ENCODE data around the gene NRG3.

GRCh38 chr10:82160307-82160706 is 285.3 kb downstream of the NRG3 start:
- TF ChIP-seq, protein P1, sequence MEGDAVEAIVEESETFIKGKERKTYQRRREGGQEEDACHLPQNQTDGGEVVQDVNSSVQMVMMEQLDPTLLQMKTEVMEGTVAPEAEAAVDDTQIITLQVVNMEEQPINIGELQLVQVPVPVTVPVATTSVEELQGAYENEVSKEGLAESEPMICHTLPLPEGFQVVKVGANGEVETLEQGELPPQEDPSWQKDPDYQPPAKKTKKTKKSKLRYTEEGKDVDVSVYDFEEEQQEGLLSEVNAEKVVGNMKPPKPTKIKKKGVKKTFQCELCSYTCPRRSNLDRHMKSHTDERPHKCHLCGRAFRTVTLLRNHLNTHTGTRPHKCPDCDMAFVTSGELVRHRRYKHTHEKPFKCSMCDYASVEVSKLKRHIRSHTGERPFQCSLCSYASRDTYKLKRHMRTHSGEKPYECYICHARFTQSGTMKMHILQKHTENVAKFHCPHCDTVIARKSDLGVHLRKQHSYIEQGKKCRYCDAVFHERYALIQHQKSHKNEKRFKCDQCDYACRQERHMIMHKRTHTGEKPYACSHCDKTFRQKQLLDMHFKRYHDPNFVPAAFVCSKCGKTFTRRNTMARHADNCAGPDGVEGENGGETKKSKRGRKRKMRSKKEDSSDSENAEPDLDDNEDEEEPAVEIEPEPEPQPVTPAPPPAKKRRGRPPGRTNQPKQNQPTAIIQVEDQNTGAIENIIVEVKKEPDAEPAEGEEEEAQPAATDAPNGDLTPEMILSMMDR (IDR thresholded peaks at IDR 0.05): no peak
- no peak for TF ChIP-seq POLR2A (IDR thresholded peaks at IDR 0.05)

Data from testis (tissue), 2 donors.